Activated effector memory CD4-positive, alpha-beta T cell treated with anti-CD3 and anti-CD28 coated beads, Interleukin-2, amount 50 U/mL, for 16 hours (primary cell): ENCODE results near the gene DVL1.

Source experiments
- DNase-seq: peaks from one replicate; pipeline ENCODE4 v3.0.0-alpha.2; 2020

Gene DVL1

GRCh38 chr1:1340185-1340584 lies 9.0 kb downstream of the DVL1 start:
- DNase-seq, result no peak

- DNase-seq, result no peak
Observed at GRCh38 chr1:1338278-1338677, 10.9 kb downstream of the DVL1 start.

- no peak for DNase-seq
Observed at GRCh38 chr1:1337793-1338147, 11.4 kb downstream of the DVL1 start.

GRCh38 chr1:1336931-1337792 lies 12.1 kb downstream of the DVL1 start:
- no peak for DNase-seq

GRCh38 chr1:1336446-1336845 lies 12.8 kb downstream of the DVL1 start:
- DNase-seq, result no peak

GRCh38 chr1:1335792-1336248 lies 13.4 kb downstream of the DVL1 start:
- DNase-seq, result no peak

- no peak for DNase-seq
Observed at GRCh38 chr1:1335283-1335682, 13.9 kb downstream of the DVL1 start.

- no peak for DNase-seq
Observed at GRCh38 chr1:1334835-1335234, 14.4 kb downstream of the DVL1 start.

GRCh38 chr1:1333551-1334241 lies 15.5 kb downstream of the DVL1 start:
- DNase-seq, result no peak

GRCh38 chr1:1332774-1333480 lies 16.3 kb downstream of the DVL1 start:
- no peak for DNase-seq

GRCh38 chr1:1332031-1332755 lies 17.0 kb downstream of the DVL1 start:
- no peak for DNase-seq

- no peak for DNase-seq
Observed at GRCh38 chr1:1331068-1331965, 17.9 kb downstream of the DVL1 start, which contains the start of gene TAS1R3. Gene TAS1R3 (plus strand): TSS chr1:1331280. CDS start chr1:1331346, 66 bp downstream.

GRCh38 chr1:1330366-1331067 lies 18.7 kb downstream of the DVL1 start:
- DNase-seq, result no peak

GRCh38 chr1:1329304-1330210 lies 19.7 kb downstream of the DVL1 start:
- DNase-seq, result no peak

GRCh38 chr1:1328254-1328653 lies 21.0 kb downstream of the DVL1 start:
- DNase-seq, result no peak

- DNase-seq, result no peak
Observed at GRCh38 chr1:1327291-1327690, 21.9 kb downstream of the DVL1 start.

- no peak for DNase-seq
Observed at GRCh38 chr1:1326075-1326605, 23.1 kb downstream of the DVL1 start.

- DNase-seq, result no peak
Observed at GRCh38 chr1:1325288-1326074, 23.7 kb downstream of the DVL1 start.
